Left ventricle myocardium inferior (tissue), 1 donor: ENCODE results near the gene PYGB. TPM values are rescaled to one million over a fixed set of nuclear protein-coding genes. Genes with fewer than 3 reads are reported as not detected.

Source experiments
- DNase-seq: peaks from one replicate; pipeline ENCODE4 v3.0.0-alpha.2; 2020
- H3K27ac ChIP-seq: fragments of 200-600 bp; replicated peaks from 2 replicates; pipeline ENCODE4 v1.8.0; 2021
- H3K27me3 ChIP-seq: fragments of 200-600 bp; 2 replicates; pipeline ENCODE4 v1.8.0; 2021; ENCODE audit warnings: low read depth
- H3K36me3 ChIP-seq: fragments of 200-600 bp; 2 replicates; pipeline ENCODE4 v1.8.0; 2021
- H3K4me1 ChIP-seq: fragments of 200-600 bp; 2 replicates; pipeline ENCODE4 v1.8.0; 2021
- H3K4me3 ChIP-seq: fragments of 200-600 bp; 2 replicates; pipeline ENCODE4 v1.8.0; 2021; ENCODE audit warnings: mild to moderate bottlenecking, moderate library complexity
- H3K9me3 ChIP-seq: fragments of 200-600 bp; replicated peaks from 2 replicates; pipeline ENCODE4 v1.8.0; 2021
- intact Hi-C: fragments of 100-400 bp; cut with micrococcal nuclease; formaldehyde crosslinking; loops from one replicate; pipeline ENCODE4 v1.11.0; 2022
- total RNA-seq: library from RNA; stranded (reverse); fragmentation: NEBNext Ultra II Directional; extraction: Animal tissue kit (Norgen Biotek cat#: 25700); gene quantifications from one replicate; pipeline ENCODE4 v1.2.1, GENCODE V29; 2021
- TF ChIP-seq, protein P1 (sequence below): fragments of 200-600 bp; IDR thresholded peaks from 2 replicates; pipeline ENCODE4 v1.8.0; 2021; ENCODE audit warnings: antibody characterized with exemption, mild to moderate bottlenecking, borderline replicate concordance
- donor health status: DM: no; HTN: yes; CAD: no; lungs with severe emphysema.

The PYGB gene
- total RNA-seq, 1 donor from 2014 or later: 218 TPM

DNA sequence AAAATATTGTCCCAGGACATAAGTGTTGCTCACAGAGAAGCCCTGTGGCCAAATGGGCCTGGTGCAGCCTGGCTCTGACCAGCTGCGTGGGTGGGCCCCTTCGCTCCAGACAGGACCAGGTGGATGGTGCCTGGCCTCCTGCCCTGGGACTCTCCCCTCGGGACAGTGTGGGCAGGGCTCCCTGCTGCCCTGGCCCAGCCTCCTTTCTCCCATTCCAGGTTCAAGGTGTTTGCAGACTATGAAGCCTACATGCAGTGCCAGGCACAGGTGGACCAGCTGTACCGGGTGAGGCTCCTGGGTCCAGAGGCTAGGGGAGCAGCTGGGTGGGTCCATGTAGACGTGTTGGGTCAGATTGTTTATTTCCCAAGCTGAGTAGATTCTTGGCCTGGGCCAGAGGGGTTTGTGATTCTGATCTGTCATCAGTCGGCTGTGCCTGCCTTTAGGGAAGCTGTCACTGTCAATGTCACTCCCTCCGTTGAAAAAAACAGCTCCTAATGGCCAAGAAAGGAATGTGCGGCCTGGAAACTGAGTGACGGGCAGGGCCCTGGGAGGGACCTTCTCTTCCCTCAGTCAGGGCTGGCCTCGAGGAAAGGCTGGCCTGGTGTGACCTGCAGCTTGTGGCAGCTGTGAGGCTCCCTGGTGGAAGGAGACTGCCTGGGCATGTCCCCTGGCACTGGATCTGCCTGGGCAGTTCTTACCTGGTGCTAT lies 47.7 kb downstream of the PYGB start:
- peaks cover 54% of the 10 kb centered on the region for H3K36me3 ChIP-seq
- H3K27ac ChIP-seq: peak overlapping the region; percentile 82
- DNase-seq: peak; percentile 65
- H3K9me3 ChIP-seq: no peaks in the 10 kb centered on the region
- peaks cover 75% of the 10 kb centered on the region for H3K4me1 ChIP-seq
- H3K4me3 ChIP-seq: no peak overlapping the region
- intact Hi-C loops: no loop called here
- TF ChIP-seq, protein P1, sequence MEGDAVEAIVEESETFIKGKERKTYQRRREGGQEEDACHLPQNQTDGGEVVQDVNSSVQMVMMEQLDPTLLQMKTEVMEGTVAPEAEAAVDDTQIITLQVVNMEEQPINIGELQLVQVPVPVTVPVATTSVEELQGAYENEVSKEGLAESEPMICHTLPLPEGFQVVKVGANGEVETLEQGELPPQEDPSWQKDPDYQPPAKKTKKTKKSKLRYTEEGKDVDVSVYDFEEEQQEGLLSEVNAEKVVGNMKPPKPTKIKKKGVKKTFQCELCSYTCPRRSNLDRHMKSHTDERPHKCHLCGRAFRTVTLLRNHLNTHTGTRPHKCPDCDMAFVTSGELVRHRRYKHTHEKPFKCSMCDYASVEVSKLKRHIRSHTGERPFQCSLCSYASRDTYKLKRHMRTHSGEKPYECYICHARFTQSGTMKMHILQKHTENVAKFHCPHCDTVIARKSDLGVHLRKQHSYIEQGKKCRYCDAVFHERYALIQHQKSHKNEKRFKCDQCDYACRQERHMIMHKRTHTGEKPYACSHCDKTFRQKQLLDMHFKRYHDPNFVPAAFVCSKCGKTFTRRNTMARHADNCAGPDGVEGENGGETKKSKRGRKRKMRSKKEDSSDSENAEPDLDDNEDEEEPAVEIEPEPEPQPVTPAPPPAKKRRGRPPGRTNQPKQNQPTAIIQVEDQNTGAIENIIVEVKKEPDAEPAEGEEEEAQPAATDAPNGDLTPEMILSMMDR: no peak
- H3K27me3 ChIP-seq: no peaks in the 10 kb centered on the region

DNA sequence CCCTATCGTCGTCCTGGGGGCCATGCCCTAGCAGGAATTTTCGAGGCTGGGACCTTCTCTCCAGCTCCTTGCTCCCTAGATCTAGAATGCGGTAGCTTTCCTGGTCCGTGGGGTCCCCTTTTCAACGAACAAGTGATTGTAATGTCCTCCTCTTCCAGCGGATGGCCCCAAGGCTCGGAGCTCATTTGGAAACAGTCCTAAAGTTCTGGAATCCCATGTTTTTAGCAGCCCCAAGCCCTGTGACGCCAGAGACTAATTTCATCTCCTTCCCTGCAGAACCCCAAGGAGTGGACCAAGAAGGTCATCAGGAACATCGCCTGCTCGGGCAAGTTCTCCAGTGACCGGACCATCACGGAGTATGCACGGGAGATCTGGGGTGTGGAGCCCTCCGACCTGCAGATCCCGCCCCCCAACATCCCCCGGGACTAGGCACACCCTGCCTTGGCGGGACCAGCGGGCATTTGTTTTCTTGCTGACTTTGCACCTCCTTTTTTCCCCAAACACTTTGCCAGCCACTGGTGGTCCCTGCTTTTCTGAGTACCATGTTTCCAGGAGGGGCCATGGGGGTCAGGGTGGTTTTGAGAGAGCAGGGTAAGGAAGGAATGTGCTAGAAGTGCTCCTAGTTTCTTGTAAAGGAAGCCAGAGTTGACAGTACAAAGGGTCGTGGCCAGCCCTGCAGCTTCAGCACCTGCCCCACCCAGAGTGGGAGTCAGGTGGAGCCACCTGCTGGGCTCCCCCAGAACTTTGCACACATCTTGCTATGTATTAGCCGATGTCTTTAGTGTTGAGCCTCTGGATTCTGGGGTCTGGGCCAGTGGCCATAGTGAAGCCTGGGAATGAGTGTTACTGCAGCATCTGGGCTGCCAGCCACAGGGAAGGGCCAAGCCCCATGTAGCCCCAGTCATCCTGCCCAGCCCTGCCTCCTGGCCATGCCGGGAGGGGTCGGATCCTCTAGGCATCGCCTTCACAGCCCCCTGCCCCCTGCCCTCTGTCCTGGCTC lies 48.5 kb downstream of the PYGB start:
- no peak for DNase-seq
- H3K9me3 ChIP-seq: no peaks in the 10 kb centered on the region
- TF ChIP-seq, protein P1: peak; percentile 52
- H3K27ac ChIP-seq: peak overlapping the region; percentile 82
- no peaks in the 10 kb centered on the region for H3K27me3 ChIP-seq
- intact Hi-C loops: no loop called here
- no peak overlapping the region for H3K4me3 ChIP-seq
- peaks cover 45% of the 10 kb centered on the region for H3K36me3 ChIP-seq
- peaks cover 75% of the 10 kb centered on the region for H3K4me1 ChIP-seq

DNA sequence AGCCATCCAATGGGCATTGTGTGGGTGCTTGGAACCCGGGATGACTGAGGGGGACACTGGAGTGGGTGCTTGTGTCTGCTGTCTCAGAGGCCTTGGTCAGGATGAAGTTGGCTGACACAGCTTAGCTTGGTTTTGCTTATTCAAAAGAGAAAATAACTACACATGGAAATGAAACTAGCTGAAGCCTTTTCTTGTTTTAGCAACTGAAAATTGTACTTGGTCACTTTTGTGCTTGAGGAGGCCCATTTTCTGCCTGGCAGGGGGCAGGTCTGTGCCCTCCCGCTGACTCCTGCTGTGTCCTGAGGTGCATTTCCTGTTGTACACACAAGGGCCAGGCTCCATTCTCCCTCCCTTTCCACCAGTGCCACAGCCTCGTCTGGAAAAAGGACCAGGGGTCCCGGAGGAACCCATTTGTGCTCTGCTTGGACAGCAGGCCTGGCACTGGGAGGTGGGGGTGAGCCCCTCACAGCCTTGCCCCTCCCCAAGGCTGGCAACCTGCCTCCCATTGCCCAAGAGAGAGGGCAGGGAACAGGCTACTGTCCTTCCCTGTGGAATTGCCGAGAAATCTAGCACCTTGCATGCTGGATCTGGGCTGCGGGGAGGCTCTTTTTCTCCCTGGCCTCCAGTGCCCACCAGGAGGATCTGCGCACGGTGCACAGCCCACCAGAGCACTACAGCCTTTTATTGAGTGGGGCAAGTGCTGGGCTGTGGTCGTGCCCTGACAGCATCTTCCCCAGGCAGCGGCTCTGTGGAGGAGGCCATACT lies 49.4 kb downstream of the PYGB start:
- peaks cover 72% of the 10 kb centered on the region for H3K4me1 ChIP-seq
- no peaks in the 10 kb centered on the region for H3K9me3 ChIP-seq

DNA sequence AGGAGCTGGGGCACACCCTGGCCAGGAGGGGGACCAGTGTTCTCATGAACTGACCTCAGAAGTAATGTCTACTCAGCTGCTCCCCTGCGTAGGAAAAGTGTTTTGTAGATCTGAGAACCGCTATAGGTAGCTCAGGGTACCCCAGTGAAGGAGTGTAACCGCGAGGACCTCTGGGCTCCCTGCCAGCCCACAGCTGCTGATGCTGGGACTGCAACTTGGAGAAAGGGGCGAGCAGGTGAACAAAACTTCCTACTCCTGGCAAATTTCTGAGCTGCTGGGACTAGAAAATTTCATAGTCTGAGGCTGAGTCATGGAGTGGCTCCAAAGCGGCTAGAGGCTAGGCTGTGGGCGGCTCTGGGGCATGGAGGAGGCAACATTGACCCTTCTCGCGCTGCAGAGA lies 51.9 kb downstream of the PYGB start:
- no peak overlapping the region for H3K4me3 ChIP-seq
- no peaks in the 10 kb centered on the region for H3K9me3 ChIP-seq
- DNase-seq: no peak
- peaks cover 48% of the 10 kb centered on the region for H3K4me1 ChIP-seq
- H3K36me3 ChIP-seq: peaks cover 47% of the 10 kb centered on the region
- H3K27me3 ChIP-seq: no peaks in the 10 kb centered on the region
- TF ChIP-seq, protein P1: no peak
- intact Hi-C loops: loop anchor here (10.0 kb wide), 1 partner anchor 95 kb away; the partner anchor contains the start of gene ABHD12
- H3K27ac ChIP-seq: peak overlapping the region; percentile 2

More for the DNA sequence above, 49.4 kb downstream of the PYGB start:
- Histone ChIP-seq H3K27ac (peak overlapping the region; percentile 82), H3K36me3 (peaks cover 36% of the 10 kb centered on the region), H3K4me3 (no peak overlapping the region), H3K27me3 (no peaks in the 10 kb centered on the region)
- TF ChIP-seq, protein P1: no peak
- intact Hi-C loops: no loop called here
- DNase-seq: no peak
